Measurements from ENCODE around the gene GADL1. TPM values are rescaled to one million over a fixed set of nuclear protein-coding genes. Genes with fewer than 3 reads are reported as not detected.

GADL1 gene
- total RNA-seq, 1 experiment from 2014 or later = 0.08 TPM

DNA sequence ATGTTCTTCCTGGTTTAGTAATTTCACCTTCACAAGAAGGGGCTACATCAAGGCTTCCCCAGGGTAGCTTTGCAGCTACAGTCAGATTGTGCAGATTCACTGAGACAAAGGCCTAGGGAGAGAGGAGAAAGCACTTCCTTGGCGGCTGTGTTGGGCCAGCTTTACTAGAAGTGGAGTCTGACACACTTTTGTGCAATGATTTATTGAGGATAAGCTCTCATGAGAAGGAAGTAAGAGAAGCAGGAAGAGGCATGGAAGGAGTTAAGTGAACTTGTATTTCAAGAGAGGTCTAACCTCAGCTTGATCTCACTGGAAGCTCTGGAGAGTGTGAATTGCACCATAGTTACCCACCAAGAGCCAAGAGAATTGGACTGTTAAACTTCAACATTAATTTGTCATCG, 209.2 kb downstream of the GADL1 start:
- DNase-seq = no peak
- Histone ChIP-seq H3K4me3 (no peak overlapping the region), H3K36me3 (no peaks in the 10 kb centered on the region; the same call in 1 of the 2 replicates), H3K9me3 (replicated peaks) (no peaks in the 10 kb centered on the region), H3K4me1 (no peaks in the 10 kb centered on the region), H3K27me3 (no peaks in the 10 kb centered on the region), H3K27ac (no peak overlapping the region)

DNA sequence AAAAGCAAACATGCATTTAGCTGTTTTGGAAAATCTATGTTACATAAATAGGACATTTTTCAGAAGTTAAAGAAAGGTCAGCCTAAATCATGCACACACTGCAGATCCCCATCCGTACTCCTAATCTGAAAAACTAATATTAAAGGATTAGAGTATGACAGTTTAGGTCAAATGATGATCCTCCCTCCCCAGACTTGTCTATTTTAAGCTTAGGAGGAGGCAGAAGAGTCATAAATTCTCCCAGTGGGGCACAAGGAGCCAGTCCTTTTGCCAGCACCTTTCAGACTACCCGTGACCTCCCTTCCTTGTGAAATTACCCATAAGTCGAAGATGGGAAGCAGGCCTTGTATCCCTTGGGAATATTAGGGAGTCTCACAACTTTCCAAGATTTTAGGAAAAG, 210.1 kb downstream of the GADL1 start:
- Histone ChIP-seq H3K27ac (no peak overlapping the region), H3K4me1 (no peaks in the 10 kb centered on the region), H3K9me3 (replicated peaks) (no peaks in the 10 kb centered on the region), H3K27me3 (no peaks in the 10 kb centered on the region), H3K4me3 (no peak overlapping the region), H3K36me3 (no peaks in the 10 kb centered on the region; the same call in 1 of the 2 replicates)
- DNase-seq = no peak

- no peaks in the 10 kb centered on the region for H3K27me3 ChIP-seq
- DNase-seq = no peak
- no peak overlapping the region for H3K4me3 ChIP-seq
- no peaks in the 10 kb centered on the region for H3K4me1 ChIP-seq
- H3K9me3 ChIP-seq (replicated peaks) = no peaks in the 10 kb centered on the region
- H3K36me3 ChIP-seq = no peaks in the 10 kb centered on the region; the same call in 1 of the 2 replicates
- no peak overlapping the region for H3K27ac ChIP-seq
These were observed 210.7 kb downstream of the GADL1 start for GRCh38 chr3:30683769-30684168.

DNA sequence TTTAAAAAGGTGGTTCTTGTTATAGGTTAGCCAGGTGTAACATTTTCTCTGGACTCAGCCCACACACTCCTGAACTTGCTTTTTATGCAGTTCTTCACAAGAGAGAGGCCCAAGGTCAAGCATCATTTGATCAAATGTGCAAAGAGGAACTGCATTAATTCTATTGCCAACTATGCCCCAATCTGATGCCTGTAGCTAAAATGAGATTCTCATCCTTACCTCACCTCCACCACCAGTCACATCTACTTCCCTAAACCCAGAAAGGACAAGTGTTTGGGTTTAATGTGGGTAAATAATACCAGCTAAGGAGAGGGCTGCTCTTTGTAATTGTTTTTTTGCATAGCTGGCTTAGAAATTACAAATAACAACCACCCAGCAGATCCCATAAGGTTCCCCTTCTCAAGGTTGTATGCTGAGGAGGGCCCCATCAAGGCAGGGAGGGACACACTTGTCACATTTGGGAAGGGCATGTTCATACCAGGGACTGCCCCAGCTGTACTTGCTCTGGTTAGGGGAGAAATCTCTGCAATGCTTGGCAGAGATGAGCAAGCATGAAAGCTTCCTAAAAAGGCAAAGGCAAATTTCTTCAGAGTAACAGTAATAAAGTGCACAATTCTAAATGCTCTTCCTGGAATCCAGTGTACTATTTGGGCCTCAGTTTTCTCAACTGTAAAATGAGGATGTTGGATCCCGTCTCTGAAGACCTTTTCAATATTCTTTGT, 211.9 kb downstream of the GADL1 start:
- no peaks in the 10 kb centered on the region for H3K9me3 ChIP-seq (replicated peaks)
- H3K27me3 ChIP-seq = no peaks in the 10 kb centered on the region
- no peak overlapping the region for H3K4me3 ChIP-seq
- no peak for DNase-seq
- H3K4me1 ChIP-seq = no peaks in the 10 kb centered on the region
- peaks cover 2% of the 10 kb centered on the region for H3K36me3 ChIP-seq
- no peak overlapping the region for H3K27ac ChIP-seq

- Histone ChIP-seq H3K4me1 (no peaks in the 10 kb centered on the region), H3K4me3 (no peak overlapping the region), H3K36me3 (peaks cover 6% of the 10 kb centered on the region), H3K27ac (no peak overlapping the region), H3K9me3 (replicated peaks) (no peaks in the 10 kb centered on the region), H3K27me3 (no peaks in the 10 kb centered on the region)
- DNase-seq = no peak
These were observed 212.7 kb downstream of the GADL1 start for GRCh38 chr3:30681649-30682211.

DNA sequence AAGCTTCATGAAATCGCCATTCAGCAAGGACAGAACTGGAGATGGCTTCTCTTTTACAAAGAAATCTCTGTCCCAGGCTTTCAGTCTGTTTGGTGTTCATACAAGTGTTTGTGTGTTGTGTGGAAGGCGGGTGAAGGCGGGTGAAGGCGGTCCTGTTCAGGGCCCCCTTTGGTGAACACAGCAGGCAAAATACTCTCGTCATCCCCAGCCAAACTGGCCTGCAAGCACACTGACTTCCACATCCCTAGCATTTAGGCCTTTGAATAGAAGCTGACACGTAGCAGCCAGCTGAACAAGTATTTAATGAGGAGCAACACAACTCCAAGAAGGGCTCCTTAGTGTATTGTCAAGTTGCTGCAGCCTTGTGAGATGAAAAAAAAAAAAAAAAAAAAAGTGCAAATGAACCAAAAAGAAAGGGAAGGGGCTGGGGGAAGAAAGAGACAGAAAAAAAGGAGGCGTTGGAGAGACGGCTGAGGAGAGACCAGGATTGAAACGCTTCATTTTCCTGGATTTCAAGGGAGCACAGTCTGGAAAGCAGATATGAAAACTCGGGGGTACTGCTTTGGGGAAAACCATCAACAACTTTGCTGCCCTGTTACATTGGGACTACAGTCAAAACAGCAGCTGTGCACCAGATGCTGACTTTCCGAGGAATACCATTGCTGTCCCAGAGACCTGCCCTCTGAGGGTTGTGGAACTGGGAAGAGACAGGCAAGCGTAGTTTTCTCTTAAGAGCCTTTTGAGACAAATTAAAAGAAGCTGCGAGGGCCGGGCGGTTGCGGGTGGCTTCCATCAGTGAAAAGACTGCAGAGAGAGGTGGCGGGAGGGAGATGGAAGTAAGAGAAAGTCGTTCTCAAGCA, 213.4 kb downstream of the GADL1 start:
- DNase-seq = no peak
- no peaks in the 10 kb centered on the region for H3K9me3 ChIP-seq (replicated peaks)
- no peaks in the 10 kb centered on the region for H3K4me1 ChIP-seq
- H3K27me3 ChIP-seq = no peaks in the 10 kb centered on the region
- peaks cover 6% of the 10 kb centered on the region for H3K36me3 ChIP-seq
- no peak overlapping the region for H3K27ac ChIP-seq
- H3K4me3 ChIP-seq = no peak overlapping the region

DNA sequence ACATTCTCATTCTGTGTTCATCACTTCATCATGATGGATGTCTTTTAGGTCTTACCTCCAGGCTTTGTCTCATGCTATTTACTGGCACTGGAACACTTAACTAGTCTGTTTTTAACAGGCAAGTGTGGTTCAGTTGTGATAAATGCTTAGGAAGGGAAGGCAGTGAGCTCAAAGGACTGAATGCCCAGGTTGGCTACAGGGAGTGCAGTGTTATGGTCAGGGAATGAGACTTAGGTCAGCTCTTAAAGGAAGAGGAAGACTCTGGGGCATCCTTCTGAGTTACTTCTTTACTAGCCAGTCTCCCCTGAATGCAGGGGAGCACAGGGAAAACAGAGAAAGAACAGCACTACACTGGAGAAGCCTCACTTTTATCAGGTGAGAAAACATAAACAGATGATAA, 215.4 kb downstream of the GADL1 start:
- Histone ChIP-seq H3K4me3 (no peak overlapping the region), H3K4me1 (no peaks in the 10 kb centered on the region), H3K36me3 (peaks cover 10% of the 10 kb centered on the region), H3K9me3 (replicated peaks) (no peaks in the 10 kb centered on the region), H3K27ac (no peak overlapping the region), H3K27me3 (no peaks in the 10 kb centered on the region)
- DNase-seq = no peak

GRCh38 chr3:30677347-30677685, 217.1 kb downstream of the GADL1 start:
- Histone ChIP-seq H3K36me3 (peaks cover 13% of the 10 kb centered on the region), H3K4me1 (no peaks in the 10 kb centered on the region), H3K4me3 (no peak overlapping the region), H3K9me3 (replicated peaks) (no peaks in the 10 kb centered on the region), H3K27ac (no peak overlapping the region), H3K27me3 (no peaks in the 10 kb centered on the region)
- DNase-seq = no peak

- Histone ChIP-seq H3K4me1 (no peaks in the 10 kb centered on the region), H3K9me3 (replicated peaks) (no peaks in the 10 kb centered on the region), H3K27ac (no peak overlapping the region), H3K27me3 (no peaks in the 10 kb centered on the region), H3K4me3 (no peak overlapping the region), H3K36me3 (peaks cover 13% of the 10 kb centered on the region)
- no peak for DNase-seq
These were observed 217.8 kb downstream of the GADL1 start for GRCh38 chr3:30676424-30677346.
